ENCODE data around the gene RAVER1.

RAVER1 gene

DNA sequence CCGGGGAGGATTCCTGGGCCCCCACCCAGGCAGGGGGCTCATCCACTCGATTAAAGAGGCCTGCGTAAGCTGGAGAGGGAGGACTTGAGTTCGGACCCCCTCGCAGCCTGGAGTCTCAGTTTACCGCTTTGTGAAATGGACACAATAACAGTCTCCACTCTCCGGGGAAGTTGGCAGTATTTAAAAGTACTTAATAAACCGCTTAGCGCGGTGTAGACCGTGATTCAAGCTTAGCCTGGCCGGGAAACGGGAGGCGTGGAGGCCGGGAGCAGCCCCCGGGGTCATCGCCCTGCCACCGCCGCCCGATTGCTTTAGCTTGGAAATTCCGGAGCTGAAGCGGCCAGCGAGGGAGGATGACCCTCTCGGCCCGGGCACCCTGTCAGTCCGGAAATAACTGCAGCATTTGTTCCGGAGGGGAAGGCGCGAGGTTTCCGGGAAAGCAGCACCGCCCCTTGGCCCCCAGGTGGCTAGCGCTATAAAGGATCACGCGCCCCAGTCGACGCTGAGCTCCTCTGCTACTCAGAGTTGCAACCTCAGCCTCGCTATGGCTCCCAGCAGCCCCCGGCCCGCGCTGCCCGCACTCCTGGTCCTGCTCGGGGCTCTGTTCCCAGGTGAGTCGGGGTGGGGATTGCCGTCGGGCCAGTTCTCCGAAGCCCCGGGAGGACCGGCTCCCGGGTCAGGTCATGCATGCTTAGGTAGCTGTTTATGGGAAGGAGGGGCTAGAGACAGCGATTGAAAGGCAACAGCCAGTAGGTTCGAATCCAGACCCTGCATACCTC lies 62.5 kb downstream of the RAVER1 start, which contains the start of gene ICAM1:
TSS of gene ICAM1 (plus strand) at position 505 of the 779 bp plus-strand sequence. CDS start at position 545, 40 bp downstream.
- DNase-seq (ENCODE audit: low spot score) = no peak

- no peak for DNase-seq (ENCODE audit: low spot score)
Observed at GRCh38 chr19:10270180-10270615, 63.1 kb downstream of the RAVER1 start.

- DNase-seq (ENCODE audit: low spot score) = peak; percentile 60
Observed at GRCh38 chr19:10269333-10270179, 63.8 kb downstream of the RAVER1 start.

DNA sequence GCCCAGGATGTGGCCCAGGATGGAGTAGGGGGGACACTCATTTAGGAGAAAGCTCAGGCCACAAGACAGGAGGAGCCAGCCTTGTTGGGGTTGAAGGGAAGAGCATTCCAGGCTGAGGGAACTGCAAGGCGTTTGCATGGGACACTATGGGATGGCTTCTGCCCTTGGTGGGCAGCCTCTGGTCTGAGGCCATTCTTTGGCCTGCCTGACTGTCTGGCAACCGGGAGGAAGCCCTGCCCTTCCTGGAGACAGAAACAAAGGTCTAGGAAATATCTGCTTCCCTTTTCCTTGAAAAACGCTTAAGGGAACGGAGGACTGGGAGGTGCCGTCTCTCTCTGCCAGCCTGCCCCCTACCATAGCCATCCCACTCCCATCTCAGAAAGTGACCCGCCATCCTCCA lies 65.3 kb downstream of the RAVER1 start:
- DNase-seq (ENCODE audit: low spot score) = no peak

GRCh38 chr19:10266706-10267105 lies 66.6 kb downstream of the RAVER1 start:
- no peak for DNase-seq (ENCODE audit: low spot score)

Small RNA genes lying within 50 kb of the gene (small RNA-seq; reads per million reads assigned to genes)
- gene AC011511.1 (0 reads per million in 2 experiments), gene AC011511.4 (0 reads per million in 2 experiments)

Measured in SK-N-DZ (cell line).